Progenitor cell of endocrine pancreas (in vitro differentiated cells): Measurements from ENCODE around the gene OSBPL10. TPM values are rescaled to one million over a fixed set of nuclear protein-coding genes. Genes with fewer than 3 reads are reported as not detected.

Experiments
- DNase-seq: peaks from one replicate; pipeline ENCODE4 v3.0.0; 2021; ENCODE audit warnings: low spot score; ENCODE audit not compliant: unreplicated experiment
- H3K27ac Mint-ChIP-seq: 2 replicates; pipeline ENCODE4 v1.8.0; 2021; ENCODE audit warnings: mild to moderate bottlenecking, moderate library complexity, mixed read lengths
- H3K27me3 Mint-ChIP-seq: 2 replicates; pipeline ENCODE4 v1.8.0; 2021; ENCODE audit warnings: mixed read lengths
- H3K36me3 Mint-ChIP-seq: 2 replicates; pipeline ENCODE4 v1.8.0; 2022; ENCODE audit warnings: mixed read lengths; ENCODE audit not compliant: insufficient read depth
- H3K4me1 Mint-ChIP-seq: 2 replicates; pipeline ENCODE4 v1.8.0; 2021; ENCODE audit warnings: low read depth, mixed read lengths
- H3K4me3 Mint-ChIP-seq: 2 replicates; pipeline ENCODE4 v1.8.0; 2021; ENCODE audit warnings: low read depth, mild to moderate bottlenecking, moderate library complexity, mixed read lengths
- H3K9me3 Mint-ChIP-seq: 2 replicates; pipeline ENCODE4 v1.8.0; 2021; ENCODE audit warnings: low read depth, mixed read lengths
- CTCF ChIP-seq: fragments of 200-600 bp; sonication (generic); IDR thresholded peaks from one replicate; pipeline ENCODE4 v1.5.0; 2021; ENCODE audit warnings: antibody characterized with exemption, mild to moderate bottlenecking; ENCODE audit not compliant: unreplicated experiment
- total RNA-seq: library from RNA; stranded (reverse); gene quantifications from 2 replicates; pipeline ENCODE4 v1.2.1, GENCODE V29; 2021

The OSBPL10 gene
- total RNA-seq, 1 donor from 2014 or later: 25.2 TPM

GRCh38 chr3:31880020-31880419, 101.0 kb downstream of the OSBPL10 start:
- DNase-seq: no peak
- no peak for TF ChIP-seq CTCF
- no peak overlapping the region for H3K27ac Mint-ChIP-seq
- peaks cover 1% of the 10 kb centered on the region for H3K4me1 Mint-ChIP-seq
- H3K9me3 Mint-ChIP-seq: no peaks in the 10 kb centered on the region
- H3K27me3 Mint-ChIP-seq: no peaks in the 10 kb centered on the region
- H3K36me3 Mint-ChIP-seq: no peaks in the 10 kb centered on the region
- H3K4me3 Mint-ChIP-seq: no peak overlapping the region

- no peak overlapping the region for H3K27ac Mint-ChIP-seq
These were observed 101.7 kb downstream of the OSBPL10 start for GRCh38 chr3:31879365-31879764.

GRCh38 chr3:31878231-31878838, 102.7 kb downstream of the OSBPL10 start:
- no peak for DNase-seq
- no peaks in the 10 kb centered on the region for H3K9me3 Mint-ChIP-seq
- no peak for TF ChIP-seq CTCF
- no peak overlapping the region for H3K27ac Mint-ChIP-seq
- H3K4me3 Mint-ChIP-seq: no peak overlapping the region
- H3K4me1 Mint-ChIP-seq: no peaks in the 10 kb centered on the region
- no peaks in the 10 kb centered on the region for H3K36me3 Mint-ChIP-seq
- H3K27me3 Mint-ChIP-seq: no peaks in the 10 kb centered on the region

More at GRCh38 chr3:31879365-31879764, 101.7 kb downstream of the OSBPL10 start:
- Mint-ChIP-seq H3K27me3 (no peaks in the 10 kb centered on the region), H3K36me3 (no peaks in the 10 kb centered on the region), H3K4me1 (no peaks in the 10 kb centered on the region), H3K9me3 (no peaks in the 10 kb centered on the region), H3K4me3 (no peak overlapping the region)
- no peak for DNase-seq
- no peak for TF ChIP-seq CTCF

GRCh38 chr3:31876331-31876730, 104.7 kb downstream of the OSBPL10 start:
- Mint-ChIP-seq H3K4me1 (no peaks in the 10 kb centered on the region), H3K4me3 (no peak overlapping the region), H3K36me3 (peaks cover 3% of the 10 kb centered on the region), H3K27me3 (no peaks in the 10 kb centered on the region), H3K9me3 (no peaks in the 10 kb centered on the region), H3K27ac (no peak overlapping the region)
- TF ChIP-seq CTCF: no peak
- DNase-seq: no peak

- peaks cover 4% of the 10 kb centered on the region for H3K9me3 Mint-ChIP-seq
- no peak overlapping the region for H3K27ac Mint-ChIP-seq
- DNase-seq: no peak
- no peak overlapping the region for H3K4me3 Mint-ChIP-seq
- no peak for TF ChIP-seq CTCF
- peaks cover 9% of the 10 kb centered on the region for H3K36me3 Mint-ChIP-seq
- H3K27me3 Mint-ChIP-seq: no peaks in the 10 kb centered on the region
- no peaks in the 10 kb centered on the region for H3K4me1 Mint-ChIP-seq
These were observed 105.6 kb downstream of the OSBPL10 start for GRCh38 chr3:31875437-31875836.
